GM12878 (cell line): Measurements from ENCODE around the gene SMIM7. TPM values are rescaled to one million over a fixed set of nuclear protein-coding genes. Genes with fewer than 3 reads are reported as not detected.
A peak's percentile ranks its signal among the peaks of the same experiment; 100 is the strongest.

ENCODE experiments used
- ATAC-seq: fragments of 200-7000 bp; cut with Tn5 transposase; 3 replicates; pipeline ENCODE4 v1.9.1; 2020; ENCODE audit warnings: mild to moderate bottlenecking, moderate library complexity
- BruUV-seq: library from RNA; stranded (reverse); fragments of 400-500 nt; replicated peaks from 2 replicates; lab custom pipeline; 2021; lab: Mats Ljungman, UMichigan
- CTCF ChIA-PET: fragments of 300-600 bp; sonication (Branson Sonifier 250); formaldehyde crosslinking; extraction: SDS; loops from one replicate; lab custom pipeline; 2021; ENCODE audit warnings: inconsistent platforms; lab: Yijun Ruan, JAX
- POLR2A ChIA-PET: fragments of 350-600 bp; formaldehyde crosslinking; extraction: SDS; loops from one replicate; lab custom pipeline; 2021; ENCODE audit warnings: inconsistent platforms; lab: Charles Lee
- RAD21 ChIA-PET: fragments of 300-600 bp; sonication (Branson Sonifier 250); formaldehyde crosslinking; loops from one replicate; lab custom pipeline; 2023; ENCODE audit warnings: antibody characterized with exemption; ENCODE audit not compliant: unreplicated experiment; lab: Charles Lee
- SMC1A ChIA-PET: fragments of 300-600 bp; sonication (Branson Sonifier 250); formaldehyde crosslinking; loops from one replicate; lab custom pipeline; 2023; ENCODE audit not compliant: unreplicated experiment, uncharacterized antibody; lab: Charles Lee
- DNase-seq: peaks from one replicate; pipeline ENCODE4 v3.0.0-alpha.2; 2011; ENCODE audit warnings: low read depth, low spot score
- FAIRE-seq: peaks from 3 replicates; lab custom pipeline; 2011; peaks lifted over from hg19 to GRCh38; lab: Jason Lieb, UNC
- H2AFZ ChIP-seq: 2 replicates; pipeline ENCODE4 v1.6.0; 2011; ENCODE audit warnings: low read depth, low read length, control low read depth; ENCODE audit not compliant: control insufficient read depth
- H3K27ac ChIP-seq: 2 replicates; pipeline ENCODE4 v1.5.1; 2011; ENCODE audit warnings: control low read depth; ENCODE audit not compliant: control insufficient read depth, insufficient read depth
- H3K27me3 ChIP-seq, 2 experiments: replicated peaks in 1 of 2; 2 replicates each; pipeline versions ENCODE4 v1.6.0 to v1.6.1; 2011; ENCODE audit warnings: low read length in 1 of 2; ENCODE audit not compliant: control insufficient read depth in 2 of 2, insufficient read depth in 2 of 2
- H3K36me3 ChIP-seq, 2 experiments: 2 replicates each; pipeline ENCODE4 v1.5.1; 2011; ENCODE audit warnings: low read length in 1 of 2; ENCODE audit not compliant: control insufficient read depth in 2 of 2, insufficient read depth in 2 of 2
- H3K4me1 ChIP-seq: 2 replicates; pipeline ENCODE4 v1.6.1; 2011; ENCODE audit warnings: mild to moderate bottlenecking, low read length, moderate library complexity, mixed read lengths; ENCODE audit not compliant: control insufficient read depth, insufficient read depth
- H3K4me2 ChIP-seq: 2 replicates; pipeline ENCODE4 v1.6.0; 2011; ENCODE audit warnings: control low read depth; ENCODE audit not compliant: control insufficient read depth, insufficient read depth
- H3K4me3 ChIP-seq: fragments of 200-600 bp; sonication (generic); 2 replicates; pipeline ENCODE4 v1.5.1; 2016
- H3K79me2 ChIP-seq: 2 replicates; pipeline ENCODE4 v1.6.0; 2011; ENCODE audit warnings: low read length; ENCODE audit not compliant: control insufficient read depth, insufficient read depth
- H3K9ac ChIP-seq: 2 replicates; pipeline ENCODE4 v1.8.0; 2011; ENCODE audit warnings: low read length, control low read depth, mixed read lengths; ENCODE audit not compliant: control insufficient read depth, insufficient read depth
- H3K9me3 ChIP-seq: replicated peaks from 3 replicates; pipeline ENCODE4 v1.5.1; 2011; ENCODE audit warnings: mild to moderate bottlenecking, low read length; ENCODE audit not compliant: control insufficient read depth, insufficient read depth
- H4K20me1 ChIP-seq: 2 replicates; pipeline ENCODE4 v1.6.0; 2011; ENCODE audit not compliant: control insufficient read depth, insufficient read depth
- BCLAF1 ChIP-seq: fragments of 450-650 bp; IDR thresholded peaks from 2 replicates; pipeline ENCODE4 v1.6.1; 2017; ENCODE audit warnings: antibody characterized with exemption, mild to moderate bottlenecking, moderate library complexity
- CBX3 ChIP-seq: fragments of 200-600 bp; sonication (generic); IDR thresholded peaks from 2 replicates; pipeline ENCODE4 v1.6.1; 2016; ENCODE audit warnings: low read depth, borderline replicate concordance
- E2F4 ChIP-seq: IDR thresholded peaks from 2 replicates; pipeline ENCODE4 v1.6.1; 2012; ENCODE audit warnings: low read depth, low read length, improper control_type of control experiment
- EGR1 ChIP-seq, 2 experiments: IDR thresholded peaks; 1 replicate in 1 of 2; 2 replicates in 1 of 2; pipeline ENCODE4 v1.6.1; 2011 to 2012; ENCODE audit warnings: low read depth in 2 of 2, low read length in 2 of 2, borderline replicate concordance in 1 of 2, mild to moderate bottlenecking in 1 of 2, moderate library complexity in 1 of 2
- JUNB ChIP-seq: IDR thresholded peaks from 2 replicates; pipeline ENCODE4 v1.6.1; 2016; ENCODE audit warnings: antibody characterized with exemption, mild to moderate bottlenecking
- PBX3 ChIP-seq: IDR thresholded peaks from 2 replicates; pipeline ENCODE4 v1.6.1; 2011; ENCODE audit warnings: mild to moderate bottlenecking, low read depth, low read length, moderate library complexity; ENCODE audit not compliant: insufficient replicate concordance
- RCOR1 ChIP-seq: conservative IDR thresholded peaks from 2 replicates; pipeline ENCODE4 v1.6.1; 2012; ENCODE audit warnings: low read depth, low read length, improper control_type of control experiment
- ZBTB4 ChIP-seq: fragments of 450-650 bp; formaldehyde crosslinking; IDR thresholded peaks from 2 replicates; pipeline ENCODE4 v1.4.0; 2022; ENCODE audit warnings: mild to moderate bottlenecking, moderate library complexity
- ZNF217 ChIP-seq: fragments of 450-650 bp; IDR thresholded peaks from 2 replicates; pipeline ENCODE4 v1.6.1; 2017; ENCODE audit warnings: antibody characterized with exemption, mild to moderate bottlenecking
- WGBS: methylation state at CpG from one replicate; pipeline ENCODE4 v1.1.6; 2016; ENCODE audit warnings: low lambda C conversion rate; ENCODE audit not compliant: insufficient replicate concordance, insufficient coverage; ENCODE audit errors: missing lambda C conversion rate; 5-methylcytosine and 5-hydroxymethylcytosine counted together
- in situ Hi-C: fragments of 300-500 bp; cut with MboI; formaldehyde crosslinking; loops from 9 replicates; pipeline ENCODE4 v1.14.3; 2018; ENCODE audit warnings: mixed read lengths
- intact Hi-C: fragments of 100-400 bp; cut with micrococcal nuclease; formaldehyde crosslinking; loops from one replicate; pipeline ENCODE4 v1.14.2; 2022; ENCODE audit not compliant: unreplicated experiment
- polyA plus RNA-seq, 11 experiments: library from polyadenylated mRNA; depleted of rRNA in 4 of 11; unstranded in 6 of 11; stranded (reverse) in 5 of 11; fragments of >200 nt; fragmentation: Nextera tagmentation in 4 of 11; fragmentation: Illumina TruSeq in 1 of 11; extraction: Ambion mirVana in 4 of 11; extraction: Trizol in 1 of 11; gene quantifications; 1 replicate in 1 of 11; 2 replicates in 10 of 11; pipeline versions ENCODE4 v1.2.1 to v1.2.3, GENCODE V29; 2011 to 2016; ENCODE audit warnings: inconsistent platforms in 2 of 11, missing spikeins in 2 of 11, low read depth in 1 of 11
- total RNA-seq, 4 experiments: library from RNA; depleted of rRNA in 3 of 4; stranded (reverse); fragments of >200 nt in 3 of 4; fragmentation: Illumina TruSeq in 1 of 4; extraction: Trizol in 1 of 4; gene quantifications; 2 replicates each; pipeline versions ENCODE4 v1.2.1 to v1.2.3, GENCODE V29; 2013 to 2021

SMIM7 gene
- total and polyA plus RNA-seq, 10 of the 15 experiments (the other 5 are each of a cell fraction or from before 2014, with no cell fraction given) = 45.7 to 170 (median 70.8) TPM

- no CpG with 5 or more reads among the region's 38 CpGs for WGBS
- Histone ChIP-seq H3K4me2 (peak overlapping the region; percentile 77; the same call in 1 of the 2 replicates), H3K27ac (peak overlapping the region; percentile 66), H2AFZ (no peak overlapping the region), H3K36me3 (peaks cover 5 to 14% of the 10 kb centered on the region in 2 experiments; a peak in 2 of 4 replicates), H3K4me3 (peak overlapping the region; percentile 94), H4K20me1 (no peaks in the 10 kb centered on the region; the same call in 1 of the 2 replicates), H3K4me1 (peaks cover 23% of the 10 kb centered on the region), H3K9ac (peak overlapping the region; percentile 82), H3K27me3 (no peaks in the 10 kb centered on the region), H3K9me3 (no peaks in the 10 kb centered on the region; the same call in 2 of the 3 replicates), H3K79me2 (peaks cover 63% of the 10 kb centered on the region)
- RAD21 ChIA-PET = interaction anchor here (0.7 to 9.0 kb wide), 6 partner anchors 9 to 298 kb away, joined by 3 to 169 read pairs (median 3); no protein-coding TSS in a partner anchor
- no peak for DNase-seq
- POLR2A ChIA-PET = interaction anchor here (0.6 to 10.3 kb wide), 6 partner anchors 10 to 451 kb away, joined by 3 to 220 read pairs (median 8); partner anchors contain the start of genes SMIM7 and TMEM38A
- intact Hi-C loops (loop anchor here (2.0 to 5.0 kb wide), 2 partner anchors 34 to 41 kb away; partner anchors contain the start of genes SMIM7 and TMEM38A), in situ Hi-C loops (loop anchor here (5.0 kb wide), 1 partner anchor 41 kb away; no protein-coding TSS in a partner anchor)
- SMC1A ChIA-PET = interaction anchor here (1.1 to 10.1 kb wide), 4 partner anchors 10 to 90 kb away, joined by 3 to 164 read pairs (median 6); no protein-coding TSS in a partner anchor
- CTCF ChIA-PET = interaction anchor here (9.0 kb wide), 1 partner anchor 40 kb away, joined by 83 read pairs; no protein-coding TSS in a partner anchor
- ATAC-seq = no peak
- no TSS peak for BruUV-seq
- no peak for TF ChIP-seq RCOR1
- no peak for TF ChIP-seq E2F4
- no peak for TF ChIP-seq BCLAF1
- TF ChIP-seq ZBTB4 (CRISPR knock-in tag) = no peak
- peak in 1 of 2 experiments; percentile 30; a peak in 1 of 3 replicates for TF ChIP-seq EGR1 (IDR thresholded peaks at IDR 0.05; ENCODE audit: borderline replicate concordance in 1 of 2, low read depth in 2 of 2, low read length in 2 of 2)
- TF ChIP-seq JUNB = no peak
- no peak for TF ChIP-seq PBX3
- TF ChIP-seq CBX3 = no peak
- no peak for TF ChIP-seq ZNF217
- no peak for FAIRE-seq
These were observed 32.1 kb downstream of the SMIM7 start for GRCh38 chr19:16627928-16628182.
